Loucy (cell line): Measurements from ENCODE around the gene RBM33.

ENCODE experiments used
- CTCF ChIP-seq: fragments of 200-600 bp; sonication (generic); conservative IDR thresholded peaks from 2 replicates; pipeline ENCODE4 v1.5.1; 2014; ENCODE audit warnings: mild to moderate bottlenecking, antibody characterized with exemption, low read length
- EZH2phosphoT487 ChIP-seq: fragments of 200-600 bp; IDR thresholded peaks from 2 replicates; pipeline ENCODE4 v1.6.1; 2018; ENCODE audit warnings: antibody characterized with exemption, mild to moderate bottlenecking, moderate library complexity, borderline replicate concordance

GRCh38 chr7:155625557-155625956 is 18.9 kb upstream of the RBM33 start:
- TF ChIP-seq CTCF (no peak), EZH2phosphoT487 (no peak)
